Measurements from ENCODE around the gene SLC1A6.

GRCh38 chr19:15014579-15014978, 34.9 kb upstream of the SLC1A6 start:
- TF ChIP-seq GATA2 (IDR thresholded peaks at IDR 0.05; ENCODE audit: low read depth, low read length) (no peak), GATA3 (IDR thresholded peaks at IDR 0.05; ENCODE audit: low read depth, low read length) (no peak)

Measured in SH-SY5Y (cell line).